Measurements from ENCODE around the gene FBXO2. TPM values are rescaled to one million over a fixed set of nuclear protein-coding genes. Genes with fewer than 3 reads are reported as not detected.

FBXO2 gene
- total and polyA plus RNA-seq, 10 of the 15 experiments (the other 5 are each of a cell fraction or from before 2014, with no cell fraction given) = 0.06 to 0.41 (median 0.18) TPM; not detected in 4

DNA sequence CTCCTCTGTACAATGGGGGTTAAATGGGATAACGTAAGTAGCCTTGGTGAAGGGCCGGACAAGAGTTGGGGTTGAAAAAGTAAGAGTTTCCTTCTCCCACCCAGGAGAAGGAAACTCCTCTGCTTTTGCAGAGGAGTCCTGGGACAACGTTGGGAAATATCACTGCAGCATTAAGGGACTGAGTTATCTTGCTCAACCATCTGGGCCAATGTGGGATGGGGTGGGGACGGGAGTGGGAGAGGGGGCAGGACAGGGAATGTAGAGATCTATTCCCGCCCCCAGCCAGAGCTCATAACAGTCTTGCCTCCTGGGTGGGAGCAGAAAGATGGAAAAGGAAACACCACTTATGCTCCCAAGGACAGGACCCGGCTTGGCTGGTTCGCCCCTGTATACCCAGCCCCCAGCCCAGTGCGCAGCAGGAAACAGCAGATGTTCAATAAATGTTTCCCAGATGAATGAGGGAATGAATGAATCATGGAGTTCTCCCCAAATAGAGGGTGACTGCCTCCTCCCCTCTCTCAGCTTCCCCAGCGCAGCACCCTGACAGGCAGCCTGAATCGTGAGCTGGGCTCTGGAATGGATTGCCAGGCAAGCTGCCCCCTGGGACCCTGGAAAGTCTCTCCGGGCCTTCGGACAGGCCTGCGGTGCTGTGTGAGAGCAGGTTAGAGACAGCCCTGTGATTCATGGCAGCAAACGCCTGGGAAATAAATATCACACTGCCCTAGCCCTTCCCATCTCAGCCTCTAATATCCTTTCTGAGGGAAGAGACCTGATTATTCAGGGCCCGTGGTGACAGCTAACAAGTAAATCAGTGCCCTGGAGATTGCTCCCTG lies 24.8 kb downstream of the FBXO2 start:
- RAD21 ChIA-PET (ENCODE audit: unreplicated experiment) = no interaction called here
- in situ Hi-C loops (cut with MboI) = no loop called here
- Histone ChIP-seq H3K27ac (ENCODE audit: control insufficient read depth, insufficient read depth) (no peak overlapping the region), H4K20me1 (ENCODE audit: control insufficient read depth, insufficient read depth) (no peaks in the 10 kb centered on the region), H3K9ac (ENCODE audit: control insufficient read depth, insufficient read depth, low read length) (no peak overlapping the region), H3K79me2 (ENCODE audit: control insufficient read depth, insufficient read depth, low read length) (no peaks in the 10 kb centered on the region), H3K9me3 (replicated peaks; ENCODE audit: control insufficient read depth, insufficient read depth, low read length) (no peaks in the 10 kb centered on the region), H3K4me1 (ENCODE audit: control insufficient read depth, insufficient read depth, low read length) (no peaks in the 10 kb centered on the region), H2AFZ (ENCODE audit: control insufficient read depth, low read depth, low read length) (no peak overlapping the region), H3K27me3 (replicated peaks in 1 of 2; ENCODE audit: control insufficient read depth in 2 of 2, insufficient read depth in 2 of 2, low read length in 1 of 2) (peaks cover 0 to 4% of the 10 kb centered on the region in 2 experiments; a peak in 2 of 4 replicates), H3K4me2 (ENCODE audit: control insufficient read depth, insufficient read depth) (no peak overlapping the region), H3K36me3 (ENCODE audit: control insufficient read depth in 2 of 2, insufficient read depth in 2 of 2, low read length in 1 of 2) (no peaks in the 10 kb centered on the region), H3K4me3 (no peak overlapping the region)
- FAIRE-seq (no peak), ATAC-seq (no peak), DNase-seq (ENCODE audit: low read depth, low spot score) (no peak)
- WGBS (ENCODE audit: insufficient coverage, insufficient replicate concordance, low lambda C conversion rate, missing lambda C conversion rate) = 30% methylated on average over 15 of the region's 15 CpGs
- no peak for TF ChIP-seq PAX8 (IDR thresholded peaks at IDR 0.05)
- intact Hi-C loops (cut with micrococcal nuclease; ENCODE audit: unreplicated experiment) = no loop called here
- CTCF ChIA-PET = interaction anchor here (2.2 kb wide), 1 partner anchor 13 kb away, joined by 6 read pairs; no protein-coding TSS in a partner anchor
- SMC1A ChIA-PET (ENCODE audit: uncharacterized antibody, unreplicated experiment) = no interaction called here
- POLR2A ChIA-PET = no interaction called here
- no TSS peak for BruUV-seq (replicated peaks)

GRCh38 chr1:11628767-11629166 lies 25.5 kb downstream of the FBXO2 start:
- no peak overlapping the region for H2AFZ ChIP-seq (ENCODE audit: control insufficient read depth, low read depth, low read length)
- no peaks in the 10 kb centered on the region for H3K36me3 ChIP-seq (ENCODE audit: control insufficient read depth in 2 of 2, insufficient read depth in 2 of 2, low read length in 1 of 2)
- in situ Hi-C loops (cut with MboI) = no loop called here
- peaks cover 0 to 5% of the 10 kb centered on the region in 2 experiments; a peak in 2 of 4 replicates for H3K27me3 ChIP-seq (replicated peaks in 1 of 2; ENCODE audit: control insufficient read depth in 2 of 2, insufficient read depth in 2 of 2, low read length in 1 of 2)
- no TSS peak for BruUV-seq (replicated peaks)
- POLR2A ChIA-PET = no interaction called here
- intact Hi-C loops (cut with micrococcal nuclease; ENCODE audit: unreplicated experiment) = no loop called here
- H3K4me2 ChIP-seq (ENCODE audit: control insufficient read depth, insufficient read depth) = no peak overlapping the region
- H3K9ac ChIP-seq (ENCODE audit: control insufficient read depth, insufficient read depth, low read length) = no peak overlapping the region
- TF ChIP-seq LARP7 (IDR thresholded peaks at IDR 0.05) (no peak), MXI1 (IDR thresholded peaks at IDR 0.05; ENCODE audit: low read depth, low read length) (no peak), CHD4 (IDR thresholded peaks at IDR 0.05) (no peak)
- TF ChIP-seq, protein P1, sequence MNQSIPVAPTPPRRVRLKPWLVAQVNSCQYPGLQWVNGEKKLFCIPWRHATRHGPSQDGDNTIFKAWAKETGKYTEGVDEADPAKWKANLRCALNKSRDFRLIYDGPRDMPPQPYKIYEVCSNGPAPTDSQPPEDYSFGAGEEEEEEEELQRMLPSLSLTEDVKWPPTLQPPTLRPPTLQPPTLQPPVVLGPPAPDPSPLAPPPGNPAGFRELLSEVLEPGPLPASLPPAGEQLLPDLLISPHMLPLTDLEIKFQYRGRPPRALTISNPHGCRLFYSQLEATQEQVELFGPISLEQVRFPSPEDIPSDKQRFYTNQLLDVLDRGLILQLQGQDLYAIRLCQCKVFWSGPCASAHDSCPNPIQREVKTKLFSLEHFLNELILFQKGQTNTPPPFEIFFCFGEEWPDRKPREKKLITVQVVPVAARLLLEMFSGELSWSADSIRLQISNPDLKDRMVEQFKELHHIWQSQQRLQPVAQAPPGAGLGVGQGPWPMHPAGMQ (IDR thresholded peaks at IDR 0.05; ENCODE audit: borderline replicate concordance) = no peak
- H3K79me2 ChIP-seq (ENCODE audit: control insufficient read depth, insufficient read depth, low read length) = no peaks in the 10 kb centered on the region
- CTCF ChIA-PET = interaction anchor here (2.2 kb wide), 1 partner anchor 14 kb away, joined by 6 read pairs; no protein-coding TSS in a partner anchor
- no peaks in the 10 kb centered on the region for H3K4me1 ChIP-seq (ENCODE audit: control insufficient read depth, insufficient read depth, low read length)
- no peak overlapping the region for H3K4me3 ChIP-seq
- 38% methylated on average over 7 of the region's 7 CpGs for WGBS (ENCODE audit: insufficient coverage, insufficient replicate concordance, low lambda C conversion rate, missing lambda C conversion rate)
- SMC1A ChIA-PET (ENCODE audit: uncharacterized antibody, unreplicated experiment) = no interaction called here
- DNase-seq (ENCODE audit: low read depth, low spot score) (no peak), FAIRE-seq (no peak), ATAC-seq (no peak)
- no peak overlapping the region for H3K27ac ChIP-seq (ENCODE audit: control insufficient read depth, insufficient read depth)
- H3K9me3 ChIP-seq (replicated peaks; ENCODE audit: control insufficient read depth, insufficient read depth, low read length) = no peaks in the 10 kb centered on the region
- H4K20me1 ChIP-seq (ENCODE audit: control insufficient read depth, insufficient read depth) = no peaks in the 10 kb centered on the region
- RAD21 ChIA-PET (ENCODE audit: unreplicated experiment) = no interaction called here

Measured in GM12878 (cell line).